RPMI7951 (cell line): ENCODE measurements around the gene RNF31. TPM values are rescaled to one million over a fixed set of nuclear protein-coding genes. Genes with fewer than 3 reads are reported as not detected.
"Not testable (repeated sequence)": the region's sequence is repeated elsewhere in the genome, so short reads cannot be mapped to it uniquely, and the experiment has no call there.

Experiments used
- DNase-seq: peaks from one replicate; pipeline ENCODE4 v3.0.0-alpha.2; 2012; ENCODE audit warnings: low read depth
- total RNA-seq: library from RNA; depleted of rRNA; stranded (reverse); fragments of >200 nt; shearing (Covaris generic); gene quantifications from 2 replicates; pipeline ENCODE4 v1.2.3, GENCODE V29; 2014; rRNA removed

RNF31 gene
- total RNA-seq, 1 experiment from 2014 or later, result 28.5 TPM

- DNase-seq, result not testable (repeated sequence)
These were observed 55.2 kb downstream of the RNF31 start for GRCh38 chr14:24202538-24202937.

- DNase-seq, result not testable (repeated sequence)
These were observed 56.1 kb downstream of the RNF31 start for GRCh38 chr14:24203249-24203886.

- DNase-seq, result no peak
These were observed 57.2 kb downstream of the RNF31 start for GRCh38 chr14:24204163-24205146.

GRCh38 chr14:24206260-24207103 is 59.2 kb downstream of the RNF31 start:
- no peak for DNase-seq

GRCh38 chr14:24207104-24207551 is 59.8 kb downstream of the RNF31 start:
- no peak for DNase-seq

- no peak for DNase-seq
These were observed 60.3 kb downstream of the RNF31 start for GRCh38 chr14:24207625-24208024.

Other genes with a start within 250 kb of the RNF31 start
- gene DHRS4, start 193.7 kb upstream of the RNF31 start, total RNA-seq, result 25.1 and 48.0 TPM in 2 replicates
- gene DHRS4L2, start 158.6 kb upstream of the RNF31 start, total RNA-seq, result 15.9 and 16.5 TPM in 2 replicates
- gene CARMIL3, start 95.5 kb upstream of the RNF31 start, total RNA-seq, result under 0.01 and 0.12 TPM in 2 replicates
- gene CPNE6, start 75.9 kb upstream of the RNF31 start, total RNA-seq, result not detected in 2 replicates
- 12.3 and 12.5 TPM in 2 replicates for gene PCK2, start 53.2 kb upstream of the RNF31 start, total RNA-seq
- gene DCAF11, start 32.7 kb upstream of the RNF31 start, total RNA-seq, result 42.9 and 57.1 TPM in 2 replicates
- gene NRL, start 32.5 kb upstream of the RNF31 start, total RNA-seq, result 0.60 and 1.5 TPM in 2 replicates
- gene FITM1, start 16.8 kb upstream of the RNF31 start, total RNA-seq, result 0.20 TPM in 1 of 2 replicates, not detected in the other
- 294 and 310 TPM in 2 replicates for gene PSME1, start 11.3 kb upstream of the RNF31 start, total RNA-seq
- 25.8 and 32.6 TPM in 2 replicates for gene EMC9, start 5.9 kb upstream of the RNF31 start, total RNA-seq
- 237 and 262 TPM in 2 replicates for gene PSME2, start 888 bp upstream of the RNF31 start, total RNA-seq
- gene IRF9, start 13.8 kb downstream of the RNF31 start, total RNA-seq, result 39.3 and 54.4 TPM in 2 replicates
- gene REC8, start 24.6 kb downstream of the RNF31 start, total RNA-seq, result 0.39 and 1.1 TPM in 2 replicates
- 22.9 and 30.9 TPM in 2 replicates for gene IPO4, start 41.3 kb downstream of the RNF31 start, total RNA-seq
- 52.5 and 69.2 TPM in 2 replicates for gene TM9SF1, start 47.9 kb downstream of the RNF31 start, total RNA-seq
- not detected in 2 replicates for gene TSSK4, start 58.2 kb downstream of the RNF31 start, total RNA-seq
- gene CHMP4A, start 66.0 kb downstream of the RNF31 start, total RNA-seq, result 13.5 and 39.7 TPM in 2 replicates
- 23.3 and 26.2 TPM in 2 replicates for gene MDP1, start 68.6 kb downstream of the RNF31 start, total RNA-seq
- 306 and 349 TPM in 2 replicates for gene NEDD8, start 84.9 kb downstream of the RNF31 start, total RNA-seq
- gene GMPR2, start 85.4 kb downstream of the RNF31 start, total RNA-seq, result 51.2 and 52.9 TPM in 2 replicates
- 39.5 and 42.9 TPM in 2 replicates for gene TINF2, start 95.1 kb downstream of the RNF31 start, total RNA-seq
- gene TGM1, start 115.7 kb downstream of the RNF31 start, total RNA-seq, result 0.60 and 0.78 TPM in 2 replicates
- 15.8 and 20.2 TPM in 2 replicates for gene RABGGTA, start 124.1 kb downstream of the RNF31 start, total RNA-seq
- 12.6 and 15.6 TPM in 2 replicates for gene DHRS1, start 152.3 kb downstream of the RNF31 start, total RNA-seq
- gene NOP9, start 152.4 kb downstream of the RNF31 start, total RNA-seq, result 10.7 and 10.8 TPM in 2 replicates
- gene CIDEB, start 160.5 kb downstream of the RNF31 start, total RNA-seq, result not detected in 2 replicates
- gene LTB4R2, start 162.6 kb downstream of the RNF31 start, total RNA-seq, result 0.72 and 0.88 TPM in 2 replicates
- 0.48 and 0.59 TPM in 2 replicates for gene LTB4R, start 164.0 kb downstream of the RNF31 start, total RNA-seq
- not detected in 2 replicates for gene ADCY4, start 187.6 kb downstream of the RNF31 start, total RNA-seq
- gene RIPK3, start 192.5 kb downstream of the RNF31 start, total RNA-seq, result 0.60 and 1.3 TPM in 2 replicates
- 10.6 and 13.1 TPM in 2 replicates for gene NFATC4, start 220.7 kb downstream of the RNF31 start, total RNA-seq